Measurements from ENCODE around the gene TMEM30A.

TMEM30A gene

GRCh38 chr6:75222261-75222660 is 62.3 kb downstream of the TMEM30A start:
- Histone ChIP-seq H3K4me3 (ENCODE audit: low read depth in 1 of 2, low read length in 2 of 2) (no peak overlapping the region), H2AFZ (ENCODE audit: low read depth, low read length) (no peak overlapping the region), H3K9ac (ENCODE audit: low read depth, low read length) (no peak overlapping the region), H3K9me3 (ENCODE audit: insufficient read depth, low read length, severe bottlenecking) (no peaks in the 10 kb centered on the region), H3K36me3 (ENCODE audit: insufficient read depth, low read length) (no peaks in the 10 kb centered on the region), H3K27me3 (ENCODE audit: insufficient read depth, low read length, poor library complexity) (peaks cover 5% of the 10 kb centered on the region), H4K20me1 (ENCODE audit: insufficient read depth, low read length) (no peaks in the 10 kb centered on the region), H3K4me2 (ENCODE audit: insufficient read depth, low read length) (no peak overlapping the region), H3K4me1 (ENCODE audit: insufficient read depth, low read length) (no peaks in the 10 kb centered on the region), H3K79me2 (ENCODE audit: insufficient read depth, low read length) (no peaks in the 10 kb centered on the region), H3K27ac (ENCODE audit: low read length) (no peak overlapping the region)
- ATAC-seq (ENCODE audit: insufficient read depth, low read depth): no peak
- TF ChIP-seq EZH2 (IDR thresholded peaks at IDR 0.05; ENCODE audit: borderline replicate concordance, low read depth, low read length, severe bottlenecking) (no peak), CTCF (IDR thresholded peaks at IDR 0.05; ENCODE audit: borderline replicate concordance, extremely low read depth, low read length, poor library complexity, severe bottlenecking) (no peak)
- DNase-seq: no peak

- Histone ChIP-seq H3K4me2 (ENCODE audit: insufficient read depth, low read length) (no peak overlapping the region), H3K79me2 (ENCODE audit: insufficient read depth, low read length) (no peaks in the 10 kb centered on the region), H3K4me1 (ENCODE audit: insufficient read depth, low read length) (no peaks in the 10 kb centered on the region), H2AFZ (ENCODE audit: low read depth, low read length) (no peak overlapping the region), H3K9me3 (ENCODE audit: insufficient read depth, low read length, severe bottlenecking) (no peaks in the 10 kb centered on the region), H3K27ac (ENCODE audit: low read length) (no peak overlapping the region), H3K9ac (ENCODE audit: low read depth, low read length) (no peak overlapping the region), H3K27me3 (ENCODE audit: insufficient read depth, low read length, poor library complexity) (peaks cover 5% of the 10 kb centered on the region), H3K4me3 (ENCODE audit: low read depth in 1 of 2, low read length in 2 of 2) (no peak overlapping the region), H4K20me1 (ENCODE audit: insufficient read depth, low read length) (no peaks in the 10 kb centered on the region), H3K36me3 (ENCODE audit: insufficient read depth, low read length) (no peaks in the 10 kb centered on the region)
- TF ChIP-seq CTCF (IDR thresholded peaks at IDR 0.05; ENCODE audit: borderline replicate concordance, extremely low read depth, low read length, poor library complexity, severe bottlenecking) (no peak), EZH2 (IDR thresholded peaks at IDR 0.05; ENCODE audit: borderline replicate concordance, low read depth, low read length, severe bottlenecking) (no peak)
- ATAC-seq (ENCODE audit: insufficient read depth, low read depth): no peak
- no peak for DNase-seq
These were observed 63.5 kb downstream of the TMEM30A start for GRCh38 chr6:75221116-75221515.

GRCh38 chr6:75220357-75220756 is 64.2 kb downstream of the TMEM30A start:
- Histone ChIP-seq H3K27me3 (ENCODE audit: insufficient read depth, low read length, poor library complexity) (peaks cover 5% of the 10 kb centered on the region), H2AFZ (ENCODE audit: low read depth, low read length) (no peak overlapping the region), H3K9ac (ENCODE audit: low read depth, low read length) (no peak overlapping the region), H3K4me1 (ENCODE audit: insufficient read depth, low read length) (no peaks in the 10 kb centered on the region), H3K27ac (ENCODE audit: low read length) (no peak overlapping the region), H3K36me3 (ENCODE audit: insufficient read depth, low read length) (no peaks in the 10 kb centered on the region), H3K4me3 (ENCODE audit: low read depth in 1 of 2, low read length in 2 of 2) (no peak overlapping the region), H4K20me1 (ENCODE audit: insufficient read depth, low read length) (no peaks in the 10 kb centered on the region), H3K9me3 (ENCODE audit: insufficient read depth, low read length, severe bottlenecking) (no peaks in the 10 kb centered on the region), H3K79me2 (ENCODE audit: insufficient read depth, low read length) (no peaks in the 10 kb centered on the region), H3K4me2 (ENCODE audit: insufficient read depth, low read length) (no peak overlapping the region)
- no peak for ATAC-seq (ENCODE audit: insufficient read depth, low read depth)
- DNase-seq: no peak
- no peak for TF ChIP-seq CTCF (IDR thresholded peaks at IDR 0.05; ENCODE audit: borderline replicate concordance, extremely low read depth, low read length, poor library complexity, severe bottlenecking)
- TF ChIP-seq EZH2 (IDR thresholded peaks at IDR 0.05; ENCODE audit: borderline replicate concordance, low read depth, low read length, severe bottlenecking): no peak

- Histone ChIP-seq H3K9me3 (ENCODE audit: insufficient read depth, low read length, severe bottlenecking) (no peaks in the 10 kb centered on the region), H3K79me2 (ENCODE audit: insufficient read depth, low read length) (no peaks in the 10 kb centered on the region), H3K36me3 (ENCODE audit: insufficient read depth, low read length) (no peaks in the 10 kb centered on the region), H3K4me1 (ENCODE audit: insufficient read depth, low read length) (no peaks in the 10 kb centered on the region), H3K9ac (ENCODE audit: low read depth, low read length) (no peak overlapping the region), H3K27ac (ENCODE audit: low read length) (no peak overlapping the region), H4K20me1 (ENCODE audit: insufficient read depth, low read length) (no peaks in the 10 kb centered on the region), H3K27me3 (ENCODE audit: insufficient read depth, low read length, poor library complexity) (peaks cover 5% of the 10 kb centered on the region), H3K4me2 (ENCODE audit: insufficient read depth, low read length) (no peak overlapping the region), H3K4me3 (ENCODE audit: low read depth in 1 of 2, low read length in 2 of 2) (no peak overlapping the region), H2AFZ (ENCODE audit: low read depth, low read length) (no peak overlapping the region)
- no peak for DNase-seq
- TF ChIP-seq EZH2 (IDR thresholded peaks at IDR 0.05; ENCODE audit: borderline replicate concordance, low read depth, low read length, severe bottlenecking): no peak
- no peak for TF ChIP-seq CTCF (IDR thresholded peaks at IDR 0.05; ENCODE audit: borderline replicate concordance, extremely low read depth, low read length, poor library complexity, severe bottlenecking)
- no peak for ATAC-seq (ENCODE audit: insufficient read depth, low read depth)
These were observed 65.3 kb downstream of the TMEM30A start for GRCh38 chr6:75219263-75219662.

Measured in DND-41 (cell line).